Mucosa of descending colon (tissue), 3 donors: ENCODE measurements around the gene IP6K1. TPM values are rescaled to one million over a fixed set of nuclear protein-coding genes. Genes with fewer than 3 reads are reported as not detected.
"Not testable (repeated sequence)": the region's sequence is repeated elsewhere in the genome, so short reads cannot be mapped to it uniquely, and the experiment has no call there.

Source experiments
- ATAC-seq: fragments of 200-7000 bp; cut with Tn5 transposase; one replicate; pipeline ENCODE4 v1.9.1; 2020; ENCODE audit warnings: mild to moderate bottlenecking, moderate library complexity
- DNase-seq, 3 donors: peaks; one replicate each; pipeline ENCODE4 v3.0.0-alpha.2; 2020
- H3K36me3 ChIP-seq: fragments of 200-600 bp; one replicate; pipeline ENCODE4 v1.8.0; 2021; ENCODE audit warnings: low read depth, mild to moderate bottlenecking
- H3K4me1 ChIP-seq: fragments of 200-600 bp; one replicate; pipeline ENCODE4 v1.8.0; 2021; ENCODE audit warnings: low read depth, mild to moderate bottlenecking
- H3K4me3 ChIP-seq: fragments of 200-600 bp; one replicate; pipeline ENCODE4 v1.8.0; 2021; ENCODE audit warnings: mild to moderate bottlenecking
- H3K9me3 ChIP-seq: fragments of 200-600 bp; one replicate; pipeline ENCODE4 v1.8.0; 2021; ENCODE audit warnings: mild to moderate bottlenecking
- CTCF ChIP-seq: fragments of 200-600 bp; IDR thresholded peaks from one replicate; pipeline ENCODE4 v1.8.0; 2022; ENCODE audit warnings: antibody characterized with exemption, mild to moderate bottlenecking
- intact Hi-C, 2 donors: fragments of 100-400 bp; cut with DNase I in 1 of 2; cut with micrococcal nuclease in 1 of 2; formaldehyde crosslinking; loops; one replicate each; pipeline versions ENCODE4 v1.11.0 to v1.11.1; 2022; cut with DNase I, micrococcal nuclease
- total RNA-seq, 3 donors: library from RNA; stranded (reverse); fragmentation: NEBNext Ultra II Directional in 2 of 3; extraction: Animal tissue kit (Norgen Biotek cat#: 25700) in 2 of 3; gene quantifications; one replicate each; pipeline versions ENCODE4 v1.2.1 to v1.2.4, GENCODE V29; 2021 to 2023
- donor health status: DM: no; HTN: no; CAD: no; lungs with moderate emphysema.
- donor health status: DM: no; HTN: no; CAD: no.
- donor health status: DM: no; HTN: yes; CAD: no.

The IP6K1 gene
- total RNA-seq, 3 donors from 2014 or later = 33.1 to 52.5 (median 39.5) TPM

- peaks cover 3% of the 10 kb centered on the region for H3K36me3 ChIP-seq
- DNase-seq = peak in 1 of 3 donors; percentile 30
- no peaks in the 10 kb centered on the region for H3K9me3 ChIP-seq
- intact Hi-C loops = no loop called here
- no peak for TF ChIP-seq CTCF
- ATAC-seq = peak; percentile 66
- H3K4me1 ChIP-seq = peaks cover 37% of the 10 kb centered on the region
- peak overlapping the region; percentile 99 for H3K4me3 ChIP-seq
Observed at GRCh38 chr3:49785565-49786356, 581 bp downstream of the IP6K1 start.

GRCh38 chr3:49782277-49782676, 4.1 kb downstream of the IP6K1 start:
- DNase-seq, H3K9me3 ChIP-seq, ATAC-seq, H3K36me3 ChIP-seq, H3K4me3 ChIP-seq, intact Hi-C loops: not testable (repeated sequence)
- H3K4me1 ChIP-seq = peaks cover 40% of the 10 kb centered on the region

GRCh38 chr3:49781415-49782199, 4.7 kb downstream of the IP6K1 start:
- TF ChIP-seq CTCF = no peak
- peaks cover 7% of the 10 kb centered on the region for H3K36me3 ChIP-seq
- peaks cover 35% of the 10 kb centered on the region for H3K4me1 ChIP-seq
- no peak overlapping the region for H3K4me3 ChIP-seq
- intact Hi-C loops = no loop called here
- no peak for DNase-seq
- no peaks in the 10 kb centered on the region for H3K9me3 ChIP-seq
- no peak for ATAC-seq

- intact Hi-C loops, H3K36me3 ChIP-seq, ATAC-seq, H3K9me3 ChIP-seq, H3K4me3 ChIP-seq, DNase-seq: not testable (repeated sequence)
- peaks cover 33% of the 10 kb centered on the region for H3K4me1 ChIP-seq
Observed at GRCh38 chr3:49780975-49781365, 5.4 kb downstream of the IP6K1 start.

GRCh38 chr3:49780080-49780974, 6.0 kb downstream of the IP6K1 start:
- ATAC-seq (peak; percentile 67), DNase-seq (no peak)
- no peak overlapping the region for H3K4me3 ChIP-seq
- intact Hi-C loops = no loop called here
- TF ChIP-seq CTCF = no peak
- no peaks in the 10 kb centered on the region for H3K9me3 ChIP-seq
- H3K4me1 ChIP-seq = peaks cover 31% of the 10 kb centered on the region
- H3K36me3 ChIP-seq = peaks cover 5% of the 10 kb centered on the region

GRCh38 chr3:49779358-49780079, 6.8 kb downstream of the IP6K1 start:
- ATAC-seq (no peak), DNase-seq (no peak)
- H3K9me3 ChIP-seq = no peaks in the 10 kb centered on the region
- no peak overlapping the region for H3K4me3 ChIP-seq
- no peak for TF ChIP-seq CTCF
- H3K4me1 ChIP-seq = peaks cover 23% of the 10 kb centered on the region
- H3K36me3 ChIP-seq = peaks cover 5% of the 10 kb centered on the region
- intact Hi-C loops = no loop called here

GRCh38 chr3:49776101-49776500, 10.2 kb downstream of the IP6K1 start:
- DNase-seq, H3K9me3 ChIP-seq, H3K4me1 ChIP-seq, ATAC-seq, H3K4me3 ChIP-seq, H3K36me3 ChIP-seq, intact Hi-C loops: not testable (repeated sequence)
